HG03095 (cell line): ENCODE measurements around the gene BIN1.

Source experiments
- ATAC-seq: cut with Tn5 transposase; IDR thresholded peaks from one replicate; pipeline ENCODE4 v1.9.1; 2021; ENCODE audit warnings: moderate library complexity; ENCODE audit not compliant: unreplicated experiment

BIN1 gene

DNA sequence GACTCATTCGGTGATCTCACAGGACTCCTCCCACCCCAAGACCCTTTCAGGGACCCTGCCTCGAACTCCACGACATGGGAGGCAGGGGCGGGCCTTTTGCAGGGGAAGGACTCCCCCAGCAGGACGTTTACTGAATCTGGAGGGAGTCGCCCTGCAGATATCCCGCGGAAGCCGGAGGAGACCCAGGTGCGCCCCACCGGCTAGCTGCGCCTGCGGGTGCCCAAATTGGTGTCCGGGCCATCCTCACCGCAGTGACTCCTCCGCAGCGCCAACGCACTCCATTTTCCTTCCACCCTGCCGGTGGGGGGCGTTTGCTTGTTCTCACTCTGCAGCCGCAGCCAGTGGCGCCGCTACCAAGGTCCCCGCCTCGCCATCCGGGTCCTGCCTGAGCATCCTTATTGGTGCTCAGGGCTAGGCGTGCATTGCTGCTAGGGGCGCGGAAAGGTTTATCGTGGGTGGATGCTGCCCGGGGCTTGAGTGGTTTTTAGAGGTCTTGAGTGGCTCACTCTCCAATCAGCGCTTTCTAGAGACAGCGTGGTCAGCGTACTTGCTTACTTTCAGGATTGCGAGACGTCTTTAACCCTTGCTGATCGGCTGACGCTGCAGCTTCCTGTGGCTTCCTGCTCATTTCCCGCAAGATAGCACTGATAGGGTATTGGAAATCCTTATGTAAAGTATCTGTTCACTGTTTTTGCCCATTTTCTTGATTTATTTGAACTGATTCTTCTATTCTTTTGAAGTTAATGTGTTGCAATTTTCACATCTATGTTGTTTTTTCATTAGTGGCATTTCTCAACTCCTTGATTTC lies 81.4 kb downstream of the BIN1 start:
- peak; percentile 93 for ATAC-seq

DNA sequence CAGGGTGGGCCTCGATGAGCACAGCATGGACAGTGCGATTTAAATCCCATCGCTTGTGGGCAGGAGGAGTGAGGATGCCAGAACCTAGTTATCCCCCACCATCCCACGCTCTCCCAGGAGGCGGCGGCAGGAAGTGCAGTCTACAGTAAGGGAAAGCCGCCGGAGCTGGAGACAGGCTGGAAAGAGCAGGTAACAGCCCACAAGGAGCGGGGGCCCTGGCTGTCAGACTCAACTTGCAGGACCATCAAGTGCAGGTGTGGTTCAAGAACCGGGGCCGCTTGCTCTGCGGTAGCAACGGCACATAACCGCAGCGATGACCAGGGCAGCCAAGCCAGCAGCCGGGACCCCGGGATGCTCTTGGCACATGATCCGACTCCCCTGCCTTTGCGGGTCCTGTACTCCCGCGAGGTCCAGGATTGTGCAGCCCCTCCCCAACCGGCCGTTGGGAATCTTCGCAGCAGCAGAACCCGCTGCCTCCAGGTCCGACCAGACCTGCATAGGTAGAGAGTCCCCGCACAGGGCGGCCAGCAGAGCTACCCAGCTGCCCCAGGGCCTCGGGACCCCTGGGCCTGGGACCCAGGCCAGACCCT lies 82.1 kb downstream of the BIN1 start:
- ATAC-seq, result no peak

DNA sequence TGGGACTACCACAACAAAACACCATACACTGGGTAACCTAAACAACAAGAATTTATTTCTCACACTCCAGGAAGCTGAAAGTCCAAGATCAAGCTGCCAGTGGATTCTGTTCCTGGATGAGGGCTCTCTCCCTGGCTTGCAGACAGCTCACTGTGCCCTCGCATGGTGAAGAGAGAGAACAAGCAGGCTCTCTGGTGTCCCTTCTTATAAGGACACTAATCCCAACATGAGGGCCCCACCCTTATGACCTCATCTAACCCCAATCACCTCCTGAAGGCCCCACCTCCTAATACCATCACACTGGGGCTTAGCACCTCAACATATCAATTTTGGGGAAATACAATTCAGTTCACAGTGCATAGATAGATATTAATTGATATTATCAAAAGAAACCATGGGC lies 83.5 kb downstream of the BIN1 start:
- no peak for ATAC-seq

DNA sequence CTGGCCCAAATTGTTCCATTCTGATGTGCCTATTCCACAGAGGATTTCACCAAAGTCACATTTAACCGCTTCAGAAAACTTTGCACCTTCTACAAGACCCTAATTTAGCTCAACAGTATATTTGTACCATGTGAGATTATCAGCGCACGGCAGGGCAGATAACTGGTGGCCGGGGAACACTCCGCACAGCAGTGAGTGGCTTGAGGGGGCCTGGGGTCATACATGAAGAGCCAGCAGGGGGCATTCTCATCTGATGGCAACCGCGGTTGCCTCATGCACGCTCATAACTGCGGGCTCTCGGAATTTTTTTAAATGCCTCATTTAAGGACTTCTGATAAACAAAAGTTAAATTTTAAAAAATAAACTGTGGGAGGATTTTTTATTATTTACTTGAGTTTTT lies 84.1 kb downstream of the BIN1 start:
- ATAC-seq, result no peak

DNA sequence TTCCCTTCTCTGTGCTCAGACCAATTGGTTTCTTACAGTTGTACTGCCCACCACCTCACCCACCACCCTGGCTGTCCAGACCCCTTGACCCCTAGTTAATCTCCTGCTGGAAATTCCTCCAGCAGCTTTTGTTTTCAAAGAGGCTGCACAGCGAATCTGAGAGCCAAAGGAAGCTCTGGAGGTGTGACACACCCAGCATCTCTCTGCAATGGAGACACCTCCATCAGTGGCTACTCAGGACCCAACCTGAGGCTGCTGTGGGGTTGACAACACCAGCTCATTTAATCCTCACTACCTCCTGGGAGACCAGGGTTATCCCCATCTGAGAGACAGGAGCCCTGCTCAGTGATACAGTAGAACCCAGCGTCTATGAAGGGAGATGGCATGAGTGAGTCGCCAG lies 86.4 kb downstream of the BIN1 start:
- no peak for ATAC-seq

DNA sequence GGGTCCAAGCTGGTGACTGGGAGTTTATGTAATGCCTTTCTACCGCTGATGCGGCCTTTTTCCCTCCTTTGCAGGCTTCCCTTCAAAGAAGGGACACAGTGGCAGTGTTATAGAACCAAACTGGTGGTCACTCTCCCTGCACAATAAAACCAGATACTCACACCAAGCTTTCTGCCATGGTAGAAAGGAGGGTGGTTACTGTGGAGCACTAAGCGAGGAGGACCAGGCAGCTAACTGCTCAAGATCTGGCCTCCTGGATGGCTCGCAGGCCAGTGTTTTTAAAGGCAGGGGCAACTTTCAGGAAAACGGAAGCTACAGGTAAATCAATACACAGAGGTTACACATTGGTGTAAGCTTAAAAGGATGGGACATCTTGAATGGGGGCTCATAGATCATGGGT lies 89.4 kb downstream of the BIN1 start:
- no peak for ATAC-seq

DNA sequence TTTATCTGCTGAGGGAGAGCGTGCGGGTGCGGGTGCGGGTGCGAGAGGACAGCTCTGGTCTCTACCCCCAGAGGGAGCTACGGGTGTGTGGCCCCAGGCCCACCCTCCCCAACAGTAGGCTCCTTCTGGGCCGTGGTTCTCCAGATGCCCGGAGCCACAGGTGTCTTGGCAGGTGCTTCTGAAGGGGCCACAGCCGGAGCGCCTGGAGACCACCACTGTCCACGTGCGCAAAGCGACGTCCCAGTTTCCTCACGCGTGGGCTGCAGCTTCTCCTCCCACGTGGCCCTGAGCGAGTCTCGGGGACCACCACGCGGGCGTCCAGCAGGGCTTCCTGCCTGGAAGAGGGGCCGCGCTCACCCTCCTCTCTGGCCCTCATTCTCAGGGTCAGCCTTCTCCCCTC lies 90.6 kb downstream of the BIN1 start:
- no peak for ATAC-seq

DNA sequence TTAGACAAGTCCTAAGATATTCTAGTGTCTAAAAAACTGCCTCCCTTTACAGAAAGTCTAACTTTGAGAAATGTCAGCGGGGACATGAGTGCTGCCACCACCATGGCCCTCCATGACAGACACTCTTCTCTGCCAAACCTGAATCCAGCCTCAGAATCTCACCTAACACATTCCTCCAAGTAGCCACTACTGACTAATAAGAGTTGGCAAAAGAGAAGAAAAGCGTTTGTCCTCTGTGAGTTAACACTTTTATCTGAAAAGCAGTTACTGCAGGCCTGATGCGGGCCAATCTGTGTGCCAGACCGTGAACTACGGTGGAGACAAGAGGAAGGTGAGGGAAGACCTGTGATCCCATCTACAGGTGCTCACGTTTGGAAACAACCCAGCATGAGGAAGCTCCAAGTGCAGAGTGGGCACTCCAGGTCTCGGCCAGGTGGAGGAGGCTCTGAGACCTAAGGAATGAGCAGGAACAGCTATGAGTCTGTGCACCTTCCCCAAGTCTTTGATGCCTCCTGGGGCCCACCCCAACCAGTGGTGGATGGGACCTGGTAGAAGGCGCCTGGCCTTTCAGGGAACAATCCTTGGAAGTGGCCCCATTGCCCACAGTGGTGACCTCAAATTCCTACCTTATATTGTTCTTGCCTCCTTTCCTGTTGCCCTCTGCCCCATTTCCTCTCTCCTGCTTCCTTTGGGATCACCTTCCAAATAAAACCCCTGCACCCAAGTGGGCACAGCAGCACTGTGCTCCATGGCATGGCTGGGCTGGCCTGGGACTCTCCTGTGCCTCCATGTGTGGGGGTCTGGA lies 91.6 kb downstream of the BIN1 start:
- ATAC-seq, result no peak

DNA sequence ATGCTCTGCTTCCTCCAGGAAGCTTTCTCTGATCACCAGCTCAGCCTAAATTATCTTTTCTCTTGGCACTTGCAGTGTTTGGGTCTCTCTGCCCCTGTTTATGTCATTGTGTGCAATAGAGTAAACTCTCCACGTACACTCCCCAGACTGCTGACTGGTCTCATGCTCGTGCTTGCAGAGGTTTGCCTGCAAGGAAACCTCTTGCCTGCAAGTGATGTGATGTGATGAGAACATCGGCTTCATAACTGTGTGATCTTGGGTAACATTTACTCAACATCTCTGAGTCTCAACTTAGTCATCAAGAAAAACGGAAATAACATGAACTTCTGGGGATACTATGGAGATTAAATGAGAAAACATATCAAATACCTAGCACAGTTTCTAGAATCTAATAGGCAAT lies 92.3 kb downstream of the BIN1 start:
- no peak for ATAC-seq

DNA sequence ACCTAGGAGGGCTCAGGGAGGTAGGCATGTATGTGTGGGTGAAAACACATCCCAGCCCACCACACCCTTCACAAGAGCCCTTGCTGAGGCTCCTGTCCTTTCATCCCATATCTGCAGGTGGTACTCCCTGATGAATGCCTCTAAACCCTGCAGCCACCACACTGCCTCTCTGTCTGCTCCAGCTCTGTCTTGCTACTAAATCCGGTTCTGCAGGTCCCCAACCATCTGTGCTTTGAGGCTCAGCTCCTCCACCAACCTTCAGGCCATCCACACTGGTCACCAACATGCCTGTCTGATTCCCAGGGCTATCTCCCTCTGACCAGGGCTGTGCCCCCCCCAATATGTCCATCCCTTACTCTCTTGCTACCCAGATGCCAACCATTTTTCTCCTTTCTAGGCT lies 92.7 kb downstream of the BIN1 start:
- no peak for ATAC-seq

DNA sequence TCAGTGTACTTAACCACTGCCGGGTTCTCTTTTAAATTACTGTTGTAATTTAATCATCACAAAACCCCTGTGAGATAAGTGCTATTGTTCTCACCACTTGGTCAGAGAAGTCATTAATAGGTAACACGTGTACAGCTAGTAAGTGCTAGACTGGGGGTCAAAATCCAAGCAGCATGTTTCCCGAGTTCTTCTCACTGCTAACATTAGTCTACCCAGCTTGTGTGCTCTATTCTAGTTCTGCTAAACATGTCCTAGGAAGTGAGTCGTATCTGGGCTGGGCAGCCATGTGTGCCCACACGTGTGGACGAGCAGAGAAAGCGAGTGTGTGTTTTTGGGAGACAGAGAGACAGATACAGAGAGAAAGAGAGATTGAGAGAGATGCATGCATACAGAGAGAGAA lies 94.1 kb downstream of the BIN1 start:
- no peak for ATAC-seq

DNA sequence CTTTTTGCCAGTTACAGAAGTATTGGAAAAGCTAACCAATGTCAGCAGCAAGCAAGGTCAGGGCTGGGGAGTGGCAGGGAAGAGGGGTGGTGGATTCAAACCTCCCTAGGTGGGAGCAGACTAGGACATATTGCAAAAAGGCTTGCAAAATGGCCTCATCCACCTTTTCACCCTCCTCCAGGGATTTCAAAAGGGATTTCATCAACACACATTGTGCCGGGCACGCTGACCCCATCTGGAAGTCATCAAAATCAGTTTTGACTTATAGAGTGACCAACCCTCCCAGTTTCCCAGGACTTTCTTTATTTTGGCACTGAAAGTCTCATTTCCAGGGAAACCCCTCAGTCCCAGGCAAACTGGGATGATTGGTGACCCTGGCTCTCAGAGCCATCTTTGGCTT lies 94.7 kb downstream of the BIN1 start:
- ATAC-seq, result no peak

DNA sequence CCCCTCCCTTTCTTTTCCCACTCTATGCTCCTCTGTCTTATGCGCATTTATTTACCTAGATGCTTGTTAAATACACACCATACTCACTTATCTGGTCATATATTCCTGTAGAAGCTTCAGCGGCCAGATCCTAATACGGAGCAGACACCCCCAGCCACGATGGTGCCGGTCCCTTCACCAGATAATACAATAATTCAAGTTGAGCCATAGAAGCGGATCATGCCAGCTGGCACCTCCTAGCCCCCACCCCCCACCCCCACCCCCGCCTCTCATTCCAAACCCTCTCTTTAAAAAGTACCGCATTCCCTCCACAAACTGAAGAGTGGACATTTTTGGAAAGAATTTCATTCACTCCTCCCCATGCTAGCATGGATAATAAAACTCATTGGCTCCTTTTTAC lies 95.2 kb downstream of the BIN1 start:
- no peak for ATAC-seq

DNA sequence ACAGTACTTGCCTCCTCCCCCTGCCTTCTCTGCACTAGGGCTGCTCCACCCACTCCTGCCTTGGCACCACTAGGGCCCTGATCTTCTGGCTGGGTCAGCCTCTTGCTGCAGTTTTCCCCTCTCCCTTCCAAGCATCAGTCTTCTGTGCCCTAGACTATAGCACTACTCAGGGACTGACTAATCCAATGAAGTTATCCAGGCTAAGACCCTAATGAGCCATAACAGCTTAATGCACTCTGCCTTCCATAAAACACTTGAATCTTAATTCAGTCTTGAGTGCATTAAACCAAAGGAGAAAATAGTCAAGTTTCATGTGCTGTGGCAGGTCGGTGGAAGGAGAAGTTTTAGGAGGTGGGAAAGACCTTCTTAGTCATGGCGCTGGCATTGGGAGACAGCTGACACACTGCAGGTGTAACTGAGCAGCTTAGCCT lies 95.7 kb downstream of the BIN1 start:
- ATAC-seq, result no peak

DNA sequence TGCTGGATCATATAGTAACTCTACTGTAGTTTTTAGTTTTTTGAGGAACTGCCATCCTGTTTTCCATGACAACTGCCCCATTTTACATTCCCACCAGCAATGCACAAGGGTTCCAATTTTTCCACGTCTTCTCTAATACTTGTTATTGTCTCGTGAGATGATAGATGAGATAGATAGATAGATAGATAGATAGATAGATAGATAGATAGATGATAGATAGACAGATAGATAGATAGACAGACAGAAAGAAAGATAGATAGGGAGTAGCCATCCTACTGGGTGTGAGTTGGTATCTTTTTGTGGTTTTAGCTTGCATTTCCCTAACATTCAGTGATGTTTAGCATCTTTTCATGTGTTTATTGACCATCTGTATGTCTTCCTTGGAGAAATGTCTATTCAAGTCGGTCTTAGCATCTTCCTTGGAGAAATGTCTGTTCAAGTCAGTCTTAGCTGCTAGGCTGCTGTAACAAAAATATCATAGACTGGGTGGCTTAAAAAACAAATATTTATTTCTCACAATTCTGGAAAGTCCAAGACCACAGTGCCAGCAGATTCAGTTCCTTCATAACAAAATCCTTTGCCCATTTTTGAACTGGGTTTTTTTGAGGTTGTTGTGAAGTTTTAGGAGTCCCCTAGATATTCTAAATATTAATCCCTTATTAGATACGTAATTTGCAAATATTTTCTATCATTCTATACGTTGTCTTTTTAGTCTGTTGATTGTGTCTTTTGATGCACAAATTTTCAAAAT lies 98.5 kb downstream of the BIN1 start:
- no peak for ATAC-seq

DNA sequence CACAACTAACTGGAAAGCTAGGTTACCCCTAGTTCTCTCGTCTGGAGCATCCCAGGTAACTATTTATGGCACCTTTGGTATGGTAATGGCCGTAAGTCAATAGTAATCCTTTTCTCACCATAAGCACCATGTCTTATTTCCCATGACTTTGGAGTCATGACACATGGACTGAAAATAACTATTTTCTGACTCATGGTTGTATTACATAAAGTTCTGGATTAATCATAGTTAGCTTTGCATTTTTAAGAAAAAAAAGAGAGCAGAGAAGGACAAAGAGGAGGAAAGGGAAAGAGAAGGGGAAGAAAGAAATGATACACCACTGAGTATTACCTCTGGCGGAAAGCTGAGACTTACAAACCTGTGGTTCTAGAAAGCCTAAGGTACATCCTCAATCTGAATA lies 99.3 kb downstream of the BIN1 start:
- ATAC-seq, result no peak

DNA sequence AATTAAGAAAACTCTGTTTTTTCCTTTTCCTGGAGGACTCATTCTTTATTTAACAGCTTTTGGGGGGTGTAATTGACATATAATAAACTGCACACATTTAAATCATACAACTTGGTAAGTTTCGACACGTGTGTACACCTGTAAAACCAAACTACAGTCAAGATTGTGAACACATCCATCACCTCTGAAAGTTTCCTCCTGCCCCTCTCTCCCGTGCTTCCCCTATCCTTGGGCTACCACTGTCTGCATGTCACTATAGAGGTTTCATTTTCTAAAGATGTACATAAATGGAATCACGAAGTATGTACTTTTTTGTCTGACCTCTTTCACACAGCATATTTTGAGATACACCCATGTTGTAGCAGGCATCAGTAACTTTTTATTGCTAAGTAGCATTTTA lies 100.0 kb downstream of the BIN1 start:
- no peak for ATAC-seq

DNA sequence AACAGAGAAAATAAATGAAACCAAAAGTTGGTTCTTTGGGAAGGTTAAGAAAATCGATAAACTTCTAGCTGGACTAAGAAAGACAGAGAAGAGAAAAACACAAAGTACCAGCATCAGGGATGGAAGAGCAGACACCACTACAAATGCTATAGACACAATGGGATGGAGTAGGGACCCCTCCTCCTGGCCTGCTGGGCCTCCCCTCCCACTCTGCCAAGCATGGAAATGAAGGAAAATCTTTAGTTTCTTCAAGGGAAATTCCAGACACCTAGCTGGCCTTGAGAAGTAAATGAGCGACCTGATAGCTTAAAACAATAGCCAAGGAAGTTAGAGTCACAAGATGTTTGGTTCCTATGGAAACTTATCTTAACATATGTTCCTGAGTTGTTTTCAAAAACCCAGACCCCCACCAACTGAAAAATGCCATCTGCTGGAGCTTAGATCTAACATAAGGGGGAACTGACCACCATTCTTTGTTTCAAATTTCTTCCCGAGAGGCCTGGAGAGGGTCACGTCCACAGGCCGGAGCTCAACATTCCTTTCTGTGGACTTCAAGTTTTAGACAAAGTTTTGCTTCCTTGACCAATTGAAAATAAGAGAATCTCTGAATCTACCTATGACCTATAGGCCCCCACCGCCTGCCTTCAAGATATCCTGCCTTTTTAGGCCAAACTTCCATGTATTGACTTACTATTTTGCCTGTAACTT lies 101.9 kb downstream of the BIN1 start:
- ATAC-seq, result no peak

DNA sequence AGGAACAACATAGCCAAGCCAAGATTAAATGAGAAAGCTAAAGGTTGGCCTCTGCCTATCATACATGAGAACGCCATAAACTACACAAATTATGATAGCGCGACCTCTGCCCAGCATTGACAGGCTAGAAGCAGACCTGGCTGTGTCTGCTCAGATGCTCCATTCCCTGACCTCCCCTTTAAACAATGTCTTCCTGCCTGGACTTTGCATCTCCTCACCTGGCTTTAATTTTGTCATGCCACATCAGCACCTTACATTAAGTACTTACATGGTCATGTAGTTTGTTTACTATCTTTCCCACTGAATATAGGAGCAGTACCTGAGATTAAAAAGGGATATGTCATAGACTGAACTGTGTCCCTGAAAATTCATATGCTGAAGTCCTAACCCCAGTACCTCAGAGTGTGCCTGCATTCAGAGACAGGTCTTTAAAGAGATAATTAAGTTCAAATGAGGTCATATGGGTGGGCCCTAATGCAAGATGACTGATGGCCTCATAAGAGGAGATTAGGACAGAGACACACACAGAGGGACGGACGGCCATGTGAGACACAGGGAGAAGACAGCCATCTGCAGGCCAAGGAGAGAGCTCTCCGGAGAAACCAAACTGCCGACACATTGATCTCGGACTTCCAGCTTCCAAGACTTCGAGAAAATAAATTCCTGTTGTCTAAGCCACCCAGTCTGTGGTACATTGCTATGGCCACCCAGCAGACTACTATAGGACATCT lies 103.7 kb downstream of the BIN1 start:
- ATAC-seq, result no peak

DNA sequence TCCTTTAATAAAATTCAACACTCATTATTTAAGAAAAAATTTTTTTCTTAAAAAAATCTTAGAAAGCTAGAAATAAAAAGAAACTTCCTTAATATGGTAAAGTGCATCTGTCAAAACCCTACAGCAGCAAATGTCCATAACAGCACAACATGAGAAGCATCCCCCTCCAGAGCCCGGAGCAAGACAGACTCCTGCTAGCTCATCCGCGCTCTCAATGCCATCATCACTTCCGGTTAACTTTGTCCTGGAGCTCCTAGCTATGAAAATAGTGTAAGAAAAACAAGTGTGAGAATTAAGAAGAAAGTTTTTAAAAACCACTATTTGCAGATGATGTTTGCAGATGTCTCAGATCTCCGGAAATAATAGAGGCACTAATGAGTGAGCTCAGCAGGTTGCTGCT lies 105.2 kb downstream of the BIN1 start:
- no peak for ATAC-seq
